GM12875 (cell line): ENCODE results near the gene ARHGAP23.

ENCODE experiments used
- H3K4me3 ChIP-seq: one replicate; pipeline ENCODE4 v1.5.1; 2011; ENCODE audit warnings: low read depth, low read length, control low read depth
- CTCF ChIP-seq: IDR thresholded peaks from 2 replicates; pipeline ENCODE4 v1.5.1; 2011; ENCODE audit warnings: low read depth, mild to moderate bottlenecking, control low read depth, inconsistent platforms, low read length, moderate library complexity, borderline replicate concordance; ENCODE audit not compliant: insufficient read depth

Gene ARHGAP23

DNA sequence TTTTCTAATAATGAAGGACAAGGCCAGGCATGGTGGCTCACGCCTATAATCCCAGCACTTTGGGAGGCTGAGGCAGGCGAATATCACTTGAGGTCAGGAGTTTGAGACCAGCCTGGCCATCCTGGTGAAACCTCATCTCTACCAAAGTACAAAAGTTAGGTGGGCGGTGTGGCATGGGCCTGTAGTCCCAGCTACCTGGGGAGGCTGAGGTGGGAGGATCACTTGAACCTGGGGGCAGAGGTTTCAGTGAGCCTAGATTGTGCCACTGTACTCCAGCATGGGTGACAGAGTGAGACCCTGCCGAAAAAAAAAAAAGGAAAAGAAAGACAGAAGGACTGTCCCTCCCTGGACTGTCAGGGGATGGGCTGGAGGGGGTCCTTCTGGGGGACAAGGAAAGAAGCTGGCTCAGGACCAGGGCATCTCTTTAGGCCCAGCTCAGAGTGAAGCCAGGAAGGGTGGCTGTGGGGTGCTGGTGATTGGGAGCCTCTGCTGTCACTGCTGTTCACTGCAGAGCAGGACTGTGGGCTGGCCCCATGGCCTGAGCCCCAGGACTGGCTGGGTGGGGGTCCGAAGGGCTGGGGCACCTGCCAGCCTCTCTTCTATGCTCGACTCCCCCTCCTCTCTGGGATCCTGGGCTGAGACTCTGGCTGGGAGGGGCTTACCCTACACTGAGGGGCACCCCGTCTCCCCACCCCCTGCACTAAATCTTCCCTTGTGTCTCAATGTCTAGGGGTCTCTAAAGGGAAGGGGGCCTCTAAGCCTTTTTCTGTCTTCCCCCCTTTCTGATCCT, 909 bp upstream of the ARHGAP23 start:
- TF ChIP-seq CTCF, result no peak
- peak overlapping the region; percentile 7 for H3K4me3 ChIP-seq

- TF ChIP-seq CTCF, result no peak
- peak overlapping the region; percentile 44 for H3K4me3 ChIP-seq
Observed at GRCh38 chr17:38428643-38429371, 543 bp downstream of the ARHGAP23 start.

DNA sequence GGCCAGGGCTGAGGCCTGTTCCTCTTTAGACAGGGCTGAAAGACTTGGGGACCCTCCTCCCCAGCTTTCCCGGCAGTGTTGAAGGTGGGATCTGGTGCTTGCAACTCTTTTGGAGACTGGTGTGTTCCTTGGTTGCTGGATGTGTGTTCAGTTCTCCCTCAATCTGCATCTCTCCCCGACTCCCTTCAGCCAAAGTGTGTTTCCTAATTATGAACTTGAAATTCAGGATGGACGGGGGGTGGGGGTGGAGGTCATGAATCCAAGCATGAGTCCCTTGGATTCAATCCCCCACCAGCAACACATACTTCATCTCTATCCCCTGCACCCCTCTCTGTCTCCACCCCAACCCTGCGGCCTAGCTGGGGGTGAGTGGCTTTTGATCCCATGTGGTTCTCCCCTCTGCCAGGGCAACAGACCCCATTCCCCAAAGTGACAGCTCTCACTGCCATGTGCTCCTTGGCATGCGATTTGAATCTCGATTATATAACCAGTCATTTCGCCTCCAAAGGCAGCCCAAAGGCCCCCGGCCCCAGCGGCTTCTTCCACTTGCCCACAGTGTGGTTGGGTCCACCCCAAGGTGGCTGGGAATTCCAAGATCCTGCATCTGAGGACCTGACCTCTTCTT, 1.3 kb downstream of the ARHGAP23 start:
- no peak overlapping the region for H3K4me3 ChIP-seq
- no peak for TF ChIP-seq CTCF

DNA sequence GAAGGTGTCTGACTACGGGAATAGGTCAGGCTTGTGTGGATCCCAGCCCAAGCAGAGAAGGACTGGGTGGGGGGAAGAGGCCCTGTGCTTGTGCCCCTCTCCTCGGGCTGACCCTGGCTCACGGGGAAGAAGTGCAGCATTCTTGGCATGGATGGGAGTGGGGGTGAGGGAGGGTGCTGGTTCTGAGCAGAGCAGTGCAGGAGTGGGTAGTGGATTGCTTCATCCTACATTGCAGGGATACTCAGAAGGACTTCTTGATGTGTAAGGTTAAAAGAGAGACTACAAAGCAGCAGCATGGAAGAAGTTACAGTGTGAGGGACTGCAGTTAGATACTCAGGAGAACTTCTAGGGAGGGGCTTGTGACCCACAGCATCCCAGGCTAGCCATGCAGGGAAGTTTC, 2.1 kb downstream of the ARHGAP23 start:
- no peak for TF ChIP-seq CTCF
- no peak overlapping the region for H3K4me3 ChIP-seq

DNA sequence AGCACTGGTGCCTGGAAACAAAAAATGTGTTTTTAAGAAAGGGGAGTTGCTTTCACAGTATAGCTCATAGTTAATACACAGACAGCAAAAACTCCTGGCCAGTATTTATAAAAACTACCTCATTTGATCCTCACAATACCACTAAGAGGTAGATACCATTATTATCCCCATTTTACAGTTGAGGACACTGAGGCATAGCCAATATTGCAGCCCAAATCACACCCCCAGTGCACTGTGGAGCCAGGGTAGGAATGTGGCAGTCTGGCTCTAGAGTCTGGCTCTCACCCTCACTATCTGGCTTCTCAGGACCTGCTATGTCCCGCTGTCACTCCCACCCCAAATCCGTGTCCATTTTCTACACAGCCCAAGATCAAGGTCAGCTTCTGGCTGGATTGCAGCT, 2.6 kb downstream of the ARHGAP23 start:
- H3K4me3 ChIP-seq, result no peak overlapping the region
- TF ChIP-seq CTCF, result no peak

DNA sequence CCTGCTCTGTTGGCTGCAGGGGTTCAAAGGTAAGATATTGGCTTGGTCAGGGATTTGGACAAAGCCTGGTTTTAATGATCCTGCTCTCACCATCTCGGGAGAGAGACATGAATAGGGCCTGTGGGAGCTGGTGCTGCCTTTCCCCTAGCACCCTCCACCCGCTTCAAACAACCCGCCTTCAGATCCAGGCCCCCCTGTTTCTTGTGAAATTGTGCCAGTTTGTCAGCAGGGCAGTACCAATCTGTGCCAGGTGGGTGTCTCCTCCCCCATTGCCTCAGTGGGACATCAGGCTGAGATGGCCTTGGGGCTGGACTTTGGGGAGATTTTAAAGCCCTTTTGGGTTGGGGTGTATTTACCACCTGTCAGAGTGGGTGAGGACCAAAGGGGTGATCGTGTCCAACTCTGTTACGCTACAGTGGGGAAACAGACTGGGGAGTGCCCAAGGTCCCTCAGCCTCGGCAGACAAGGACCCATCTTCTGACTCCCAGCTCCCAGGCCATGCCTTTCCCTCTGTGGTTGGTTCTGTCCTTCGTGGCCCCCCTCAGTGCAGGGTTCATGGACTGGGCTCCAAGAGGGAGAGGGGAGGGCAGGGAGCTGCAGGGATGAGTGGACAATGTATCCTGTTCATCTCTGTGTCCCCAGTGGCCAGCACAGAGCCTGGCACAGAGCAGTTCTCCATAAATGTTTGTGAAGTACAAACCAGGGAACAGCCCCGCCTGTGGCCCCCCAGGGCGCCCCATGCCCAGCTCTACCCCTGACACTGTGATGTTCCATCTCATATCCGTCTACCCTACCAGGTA, 3.3 kb downstream of the ARHGAP23 start:
- no peak for TF ChIP-seq CTCF
- no peak overlapping the region for H3K4me3 ChIP-seq
